Medulla oblongata (tissue), 1 donor: ENCODE results near the gene PRODH.
"Not testable (repeated sequence)": the region's sequence is repeated elsewhere in the genome, so short reads cannot be mapped to it uniquely, and the experiment has no call there.

Source experiments
- DNase-seq: peaks from one replicate; pipeline ENCODE4 v3.0.0-alpha.2; 2015; ENCODE audit errors: extremely low spot score

The PRODH gene, protein sequence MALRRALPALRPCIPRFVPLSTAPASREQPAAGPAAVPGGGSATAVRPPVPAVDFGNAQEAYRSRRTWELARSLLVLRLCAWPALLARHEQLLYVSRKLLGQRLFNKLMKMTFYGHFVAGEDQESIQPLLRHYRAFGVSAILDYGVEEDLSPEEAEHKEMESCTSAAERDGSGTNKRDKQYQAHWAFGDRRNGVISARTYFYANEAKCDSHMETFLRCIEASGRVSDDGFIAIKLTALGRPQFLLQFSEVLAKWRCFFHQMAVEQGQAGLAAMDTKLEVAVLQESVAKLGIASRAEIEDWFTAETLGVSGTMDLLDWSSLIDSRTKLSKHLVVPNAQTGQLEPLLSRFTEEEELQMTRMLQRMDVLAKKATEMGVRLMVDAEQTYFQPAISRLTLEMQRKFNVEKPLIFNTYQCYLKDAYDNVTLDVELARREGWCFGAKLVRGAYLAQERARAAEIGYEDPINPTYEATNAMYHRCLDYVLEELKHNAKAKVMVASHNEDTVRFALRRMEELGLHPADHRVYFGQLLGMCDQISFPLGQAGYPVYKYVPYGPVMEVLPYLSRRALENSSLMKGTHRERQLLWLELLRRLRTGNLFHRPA

DNA sequence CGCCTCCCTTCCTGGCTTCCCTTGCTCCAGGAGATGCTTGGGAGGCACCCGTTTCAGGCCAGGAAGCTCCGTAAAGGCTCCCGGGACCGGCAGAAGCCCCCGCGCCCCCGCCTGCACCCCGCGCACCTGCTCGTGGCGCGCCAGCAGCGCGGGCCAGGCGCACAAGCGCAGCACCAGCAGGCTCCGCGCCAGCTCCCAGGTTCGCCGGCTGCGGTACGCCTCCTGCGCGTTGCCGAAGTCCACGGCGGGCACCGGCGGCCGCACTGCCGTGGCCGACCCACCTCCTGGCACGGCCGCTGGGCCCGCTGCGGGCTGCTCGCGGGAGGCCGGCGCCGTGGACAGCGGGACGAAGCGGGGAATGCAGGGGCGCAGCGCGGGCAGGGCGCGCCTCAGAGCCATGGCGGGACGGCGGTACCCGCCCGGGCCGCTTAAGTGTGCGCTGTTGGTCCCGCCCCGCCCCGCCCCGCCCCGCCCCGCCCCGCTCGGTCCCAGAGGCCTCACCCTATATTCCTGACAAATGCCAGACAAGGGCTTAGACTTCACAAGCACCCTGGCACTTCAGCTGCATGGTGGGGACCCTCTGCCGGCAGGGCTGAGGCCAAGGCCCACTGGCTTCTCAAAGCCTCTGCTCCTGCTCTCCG lies at the start of gene PRODH:
Gene PRODH, minus strand, starts transcription at position 405 of the 641 bp plus-strand sequence. Its CDS starts 6 bp downstream, at position 399.
- DNase-seq = no peak

DNA sequence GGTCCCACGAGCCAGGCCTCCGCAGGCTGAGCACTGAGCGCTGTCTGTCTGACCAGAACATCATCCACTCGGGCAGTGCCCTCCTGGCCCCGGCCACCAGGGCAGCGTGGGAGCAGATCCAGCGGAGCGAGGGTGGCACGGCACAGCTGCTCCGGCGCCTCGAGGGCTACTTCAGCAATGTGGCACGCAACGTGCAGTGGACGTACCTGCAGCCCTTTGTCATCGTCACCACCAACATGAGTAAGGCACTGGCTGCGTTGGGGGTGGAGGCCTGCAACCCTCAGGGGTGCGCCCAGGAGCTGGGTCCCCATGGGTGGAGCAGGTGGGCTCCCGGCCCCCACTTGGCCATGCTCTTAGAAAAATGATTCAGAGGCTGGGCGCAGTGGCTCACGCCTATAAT lies 49.7 kb upstream of the PRODH start:
- DNase-seq = no peak

DNA sequence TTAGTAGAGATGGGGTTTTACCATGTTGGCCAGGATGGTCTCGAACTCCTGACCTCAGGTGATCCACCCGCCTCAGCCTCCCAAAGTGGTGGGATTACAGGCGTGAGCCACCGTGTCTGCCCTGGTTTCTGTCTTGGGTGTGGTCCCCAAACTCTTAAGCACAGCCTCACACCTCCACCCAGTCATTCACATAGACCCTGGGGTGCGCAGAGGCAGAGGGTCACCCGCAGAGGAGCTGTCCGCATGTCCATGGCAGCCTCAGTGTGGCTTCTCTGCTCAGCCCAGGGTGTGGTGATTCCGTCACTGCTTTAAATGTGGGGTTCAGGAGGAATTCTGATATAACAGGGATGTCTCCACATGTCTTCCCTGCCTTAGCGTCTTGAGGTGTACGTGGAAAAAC lies 48.5 kb upstream of the PRODH start:
- no peak for DNase-seq

DNA sequence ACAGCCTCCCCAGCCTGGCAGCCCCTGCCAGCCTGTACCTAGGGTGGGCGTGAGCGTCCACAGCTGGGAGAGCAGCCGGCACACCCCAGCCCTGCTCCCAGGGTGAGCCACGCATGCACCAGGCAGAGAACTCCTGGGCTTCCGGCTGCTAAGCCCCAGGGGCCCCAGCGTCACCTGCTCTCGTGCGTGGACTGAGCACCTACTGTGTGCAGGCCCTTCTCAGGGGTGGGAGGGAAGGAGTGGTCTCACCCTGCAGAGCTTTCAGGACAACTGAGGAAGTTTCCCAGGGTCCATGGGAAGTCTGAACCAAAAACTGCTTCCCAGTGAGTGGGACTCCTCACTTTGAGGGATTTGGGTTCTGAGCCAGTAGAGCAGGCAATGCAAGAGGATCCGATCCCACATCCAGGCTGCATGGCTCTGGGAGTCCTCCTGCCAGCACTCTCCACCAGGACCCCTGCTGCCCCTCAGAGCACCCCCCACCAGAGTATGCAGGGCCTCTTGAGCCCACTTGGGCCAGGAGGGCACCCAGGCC lies 47.1 kb upstream of the PRODH start:
- no peak for DNase-seq

DNA sequence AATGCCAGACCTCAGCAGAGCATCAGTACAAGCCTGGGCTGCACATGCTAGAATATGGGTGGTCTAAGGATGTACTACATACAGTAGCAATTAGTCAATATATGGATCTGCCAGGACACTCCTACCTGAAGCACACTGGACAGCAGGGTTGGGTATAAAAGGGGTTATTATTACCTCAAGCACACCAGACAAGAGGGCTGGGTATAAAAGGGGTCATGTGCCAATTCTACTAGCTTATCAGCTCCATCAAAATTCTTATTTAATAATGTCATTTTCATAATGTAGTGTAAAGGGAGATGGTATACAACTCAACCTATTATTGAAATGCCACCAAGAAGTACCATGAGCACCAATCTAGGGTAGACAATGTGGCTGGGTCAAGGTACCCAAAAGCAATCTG lies 44.7 kb upstream of the PRODH start:
- no peak for DNase-seq

DNA sequence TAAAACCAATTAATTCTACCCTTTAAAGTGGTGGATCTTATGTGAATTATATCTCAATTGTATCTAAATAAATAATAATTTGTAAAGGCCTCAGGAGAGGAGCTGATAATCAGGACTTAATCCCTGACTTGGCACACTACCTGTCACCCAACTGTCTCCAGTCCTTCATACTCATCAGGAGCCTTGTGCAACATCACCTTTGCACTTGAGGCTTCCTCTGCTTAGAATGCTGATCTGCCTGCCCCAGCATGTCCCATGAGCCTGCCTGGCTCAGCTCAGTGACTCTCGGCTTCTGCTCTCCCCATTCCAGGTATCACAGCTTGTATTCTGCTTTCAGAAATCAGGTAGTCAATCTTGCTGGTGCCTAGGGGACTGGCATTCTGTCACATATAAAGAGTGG lies 43.9 kb upstream of the PRODH start:
- no peak for DNase-seq

DNA sequence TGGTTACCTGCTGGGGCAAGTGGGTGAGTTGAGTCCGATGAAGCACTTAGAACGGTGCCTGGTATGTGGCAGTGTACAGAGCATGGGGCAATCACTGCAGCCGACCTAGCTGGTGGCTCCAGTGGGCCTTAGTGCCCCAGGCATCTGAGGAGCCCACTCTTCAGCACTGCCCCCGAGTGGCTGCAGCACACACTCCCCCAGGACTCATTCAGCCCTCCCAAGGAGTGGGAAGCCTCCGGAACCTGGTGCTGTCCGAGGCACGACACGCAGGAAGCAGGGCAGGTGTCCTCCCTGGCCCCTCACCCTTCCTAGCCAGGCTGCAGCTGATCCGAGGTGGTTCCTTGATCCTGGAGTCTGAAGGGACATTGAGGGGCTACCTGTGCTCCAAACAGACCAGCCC lies 42.4 kb upstream of the PRODH start:
- no peak for DNase-seq

DNA sequence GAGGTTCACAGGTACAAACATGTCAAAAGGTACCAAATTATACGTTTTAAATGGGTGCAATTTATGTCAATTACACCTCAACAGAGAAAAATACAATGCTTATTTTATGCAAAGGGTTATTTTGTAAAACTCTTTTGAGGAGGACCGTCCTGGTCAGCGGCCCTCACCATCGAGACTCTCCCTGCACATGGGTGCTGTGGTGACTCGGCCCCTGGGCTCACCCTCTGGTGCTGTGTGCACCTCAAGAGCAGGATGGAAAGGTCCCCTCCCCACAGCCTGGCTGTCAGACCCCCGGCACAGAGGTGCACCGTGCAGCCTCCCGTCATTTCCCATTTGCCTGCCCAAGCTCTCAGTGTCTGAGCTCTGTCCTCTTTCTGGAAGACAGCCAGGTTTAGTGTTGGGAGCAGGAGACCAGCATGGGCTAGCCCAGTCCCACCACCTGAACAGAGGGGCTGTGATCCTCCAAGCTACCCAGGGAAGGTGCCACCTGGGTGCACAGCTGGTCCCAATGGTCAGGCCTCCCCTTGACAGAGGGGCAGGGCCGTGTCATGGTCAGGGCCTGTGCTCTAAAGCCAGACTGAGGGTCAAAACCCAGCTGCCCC lies 41.8 kb upstream of the PRODH start:
- no peak for DNase-seq

DNA sequence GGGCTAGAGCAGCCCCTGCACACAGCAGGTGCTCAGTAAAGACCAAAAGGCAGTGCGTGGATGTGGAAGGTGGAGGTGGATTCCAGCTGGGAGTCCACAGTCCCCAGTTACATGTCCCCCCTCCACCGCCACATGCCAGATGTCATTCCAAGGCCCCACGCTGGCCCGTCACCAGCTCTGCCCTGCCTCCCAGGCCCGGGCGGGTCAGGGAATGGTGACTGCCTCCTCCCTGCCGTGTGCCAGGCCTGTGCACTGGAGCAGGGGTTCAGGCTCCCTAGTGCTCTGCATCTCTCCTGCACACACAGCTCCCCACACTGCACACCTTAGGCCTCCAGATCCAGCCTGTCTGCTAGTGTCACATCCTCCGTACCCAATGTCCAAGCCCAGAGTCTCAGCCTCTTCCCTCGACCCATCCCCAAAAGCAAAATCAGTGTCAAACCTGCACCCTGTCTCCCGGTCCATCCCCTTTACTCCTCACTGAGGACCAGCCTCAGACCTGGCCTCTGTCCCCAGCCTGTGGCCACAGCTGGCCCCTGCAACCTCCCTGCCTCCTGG lies 40.2 kb upstream of the PRODH start:
- no peak for DNase-seq

DNA sequence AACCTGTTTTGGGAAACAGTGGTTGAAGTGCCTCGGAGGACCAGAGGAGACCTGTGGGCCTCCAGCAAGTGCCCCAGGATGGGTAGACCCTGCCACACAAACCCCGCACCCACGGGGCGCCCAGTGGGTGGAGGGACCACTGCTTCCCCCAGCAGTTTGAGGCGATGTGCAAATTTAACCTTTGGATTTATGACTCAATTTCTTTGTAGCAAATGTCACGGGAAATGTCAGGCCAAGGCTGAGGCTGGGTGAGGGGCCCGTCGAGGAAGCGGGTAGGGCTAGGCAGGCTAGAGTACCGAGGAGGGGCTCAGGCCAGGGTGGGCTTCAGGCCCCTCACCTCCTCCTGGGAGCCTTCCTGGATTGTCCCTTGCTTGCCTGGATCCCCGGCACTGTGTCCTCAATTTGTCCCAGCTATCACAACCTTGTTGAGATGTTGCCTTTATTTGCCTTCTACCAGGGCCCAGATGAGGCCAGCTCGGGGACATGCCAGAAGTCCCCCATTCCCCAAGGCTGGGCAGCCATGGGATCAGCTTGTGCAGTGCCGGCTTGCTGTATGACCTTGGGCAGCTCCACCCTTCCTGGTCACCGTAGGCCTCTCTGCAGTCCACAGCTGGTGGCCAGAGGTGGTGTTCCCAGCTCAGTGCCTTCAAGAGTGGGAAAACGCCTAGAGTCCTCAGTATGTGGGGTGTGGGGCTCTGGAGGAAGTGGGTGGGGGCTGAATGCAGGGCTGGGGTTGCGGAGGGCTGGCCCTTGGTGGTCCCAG lies 39.5 kb upstream of the PRODH start:
- DNase-seq = no peak

DNA sequence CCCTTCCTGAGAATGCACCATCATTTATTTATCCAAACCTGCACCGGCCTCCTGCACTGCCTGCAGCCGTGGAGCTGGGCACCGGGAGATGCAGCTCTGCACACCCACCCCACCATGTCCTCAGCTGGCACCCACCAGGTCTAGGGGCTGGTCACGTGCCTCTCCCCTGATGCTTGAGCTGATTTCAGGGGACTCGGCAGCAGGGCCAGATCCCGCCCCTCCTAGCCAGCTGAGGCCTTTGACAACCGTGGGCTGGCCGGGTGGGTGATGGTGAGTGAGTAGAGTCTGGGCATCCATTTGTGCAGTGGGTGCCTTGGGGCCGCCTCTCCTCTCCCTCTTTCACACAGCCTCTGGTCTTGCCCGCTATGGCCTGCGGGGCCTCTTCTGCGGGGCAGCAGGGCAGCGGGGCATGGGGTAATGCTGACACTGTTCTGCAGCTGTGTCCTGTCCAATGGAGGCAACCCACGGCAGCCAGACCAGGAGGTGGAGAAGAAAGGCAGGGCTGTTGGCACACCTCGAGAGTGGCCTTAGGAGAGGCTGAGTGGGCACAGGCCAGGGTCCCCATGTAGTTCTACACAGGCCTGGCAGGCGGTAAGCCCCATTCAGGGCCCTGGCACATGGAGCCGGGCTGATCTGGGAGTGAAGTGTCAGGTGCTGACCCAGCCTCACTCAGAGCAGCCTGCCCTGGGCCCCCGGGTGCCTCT lies 38.5 kb upstream of the PRODH start:
- DNase-seq = no peak

DNA sequence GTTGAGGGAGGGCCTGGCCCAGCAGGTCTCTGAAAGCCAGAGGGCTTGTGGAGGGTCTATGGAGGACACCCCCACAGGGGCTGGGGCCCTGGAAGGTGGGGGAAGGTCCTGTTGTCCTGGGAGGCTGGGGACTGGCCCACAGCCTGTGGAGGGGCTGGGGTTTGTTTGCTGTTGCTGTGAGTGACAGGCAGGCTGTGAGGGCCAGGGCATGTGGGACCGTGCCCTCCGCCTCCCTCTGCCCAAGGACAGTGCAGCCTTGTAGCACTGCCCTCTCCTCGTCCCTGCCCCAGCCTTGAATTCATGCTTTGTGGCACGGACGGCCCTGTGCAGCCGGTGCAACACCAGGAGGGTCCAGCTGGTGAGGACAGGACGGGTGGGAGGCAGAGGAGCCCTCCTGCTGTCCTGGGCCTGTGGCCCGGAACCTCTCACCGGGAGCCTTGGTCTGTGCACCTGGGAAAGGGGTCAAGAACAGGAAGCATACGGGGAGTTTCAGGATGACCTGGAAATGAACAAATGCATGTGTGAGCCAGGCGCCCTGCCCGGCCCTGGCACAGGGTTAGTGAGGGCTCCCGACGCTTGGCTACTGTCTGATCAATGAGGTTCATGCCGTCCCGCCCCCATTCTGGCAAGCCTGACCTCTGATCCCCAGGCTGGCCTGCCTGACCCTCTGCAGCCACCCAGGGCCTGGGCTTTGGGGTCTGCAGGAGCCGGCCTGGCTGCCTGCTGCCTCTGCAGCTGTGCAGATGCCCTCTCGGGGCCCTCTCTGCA lies 37.4 kb upstream of the PRODH start:
- DNase-seq = no peak

DNA sequence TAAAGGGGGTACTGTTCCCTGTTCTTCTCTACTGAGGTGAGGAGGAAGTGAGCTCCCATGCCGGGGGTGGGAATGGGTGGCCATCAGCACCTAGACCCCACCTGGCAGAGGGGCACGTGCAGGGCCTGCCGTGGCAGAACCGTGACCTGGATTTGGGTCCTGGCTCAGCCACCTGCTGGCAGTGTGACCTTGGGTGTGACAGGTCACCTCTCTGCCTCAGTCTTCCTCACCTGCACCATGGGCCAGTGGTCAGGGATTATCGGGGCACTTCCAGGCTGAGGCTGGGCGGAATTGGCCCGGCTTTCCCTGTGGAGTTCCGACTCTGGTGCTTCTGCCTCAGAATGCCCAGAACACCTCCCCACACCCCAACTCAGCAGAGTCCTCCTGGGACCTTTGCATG lies 36.5 kb upstream of the PRODH start:
- not testable (repeated sequence) for DNase-seq

DNA sequence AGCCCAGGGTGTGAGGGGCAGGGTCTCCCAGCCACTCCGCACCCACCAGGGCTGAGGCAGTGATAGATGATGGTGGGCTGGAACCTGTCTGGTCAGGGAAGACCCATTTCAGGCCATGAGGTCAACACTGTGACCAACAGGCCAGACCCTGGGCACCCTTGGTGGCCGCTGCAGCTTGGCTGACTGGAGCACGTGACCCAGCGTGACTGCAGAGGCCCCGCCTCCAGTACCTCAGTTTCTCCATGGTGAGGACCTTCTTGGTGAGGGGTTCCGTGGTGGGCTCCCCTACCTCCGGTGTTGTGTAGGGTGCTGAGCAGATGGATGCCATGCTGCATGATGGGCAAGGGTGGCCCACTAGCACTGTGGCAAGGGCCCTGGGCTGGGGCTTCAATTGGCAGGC lies 35.9 kb upstream of the PRODH start:
- DNase-seq = not testable (repeated sequence)

DNA sequence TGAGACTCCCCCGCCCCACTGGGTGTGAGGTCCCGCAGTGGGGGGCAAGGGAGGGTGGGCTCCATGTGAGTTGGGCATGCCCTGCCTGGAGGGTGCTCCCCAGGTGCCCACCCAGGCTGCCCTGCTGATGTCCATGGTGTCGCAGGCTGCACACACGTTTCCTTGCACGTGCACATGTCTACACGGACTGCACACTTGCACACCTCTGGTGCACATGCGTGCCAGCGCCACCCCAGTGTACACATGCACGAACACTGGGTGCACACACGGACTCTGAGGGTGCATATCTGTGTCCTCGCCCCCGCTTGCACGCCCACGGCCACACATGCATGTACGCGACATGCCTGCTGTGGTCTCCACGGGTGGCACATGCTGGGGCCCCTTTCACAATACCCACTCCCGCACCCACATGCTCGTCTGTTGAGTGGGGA lies 35.2 kb upstream of the PRODH start:
- no peak for DNase-seq

DNA sequence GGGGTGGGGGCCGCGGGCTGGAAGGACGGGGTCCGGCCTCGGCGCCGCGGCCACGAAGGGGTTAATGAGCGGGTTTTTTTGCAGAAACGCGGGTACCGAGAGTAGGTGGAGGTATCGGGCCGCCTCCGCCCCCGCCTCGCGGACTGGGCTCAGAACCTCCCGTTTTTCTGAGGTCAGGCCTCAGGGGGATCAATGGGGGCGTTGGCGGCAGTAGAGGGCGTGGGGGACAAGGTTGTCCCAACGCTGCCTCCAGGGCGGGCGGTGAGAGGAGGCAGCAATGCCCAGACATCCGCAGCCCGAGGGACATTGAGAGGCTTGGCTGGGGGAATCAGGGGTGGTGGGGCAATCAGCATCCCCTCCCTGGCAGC lies 34.8 kb upstream of the PRODH start:
- DNase-seq = no peak

DNA sequence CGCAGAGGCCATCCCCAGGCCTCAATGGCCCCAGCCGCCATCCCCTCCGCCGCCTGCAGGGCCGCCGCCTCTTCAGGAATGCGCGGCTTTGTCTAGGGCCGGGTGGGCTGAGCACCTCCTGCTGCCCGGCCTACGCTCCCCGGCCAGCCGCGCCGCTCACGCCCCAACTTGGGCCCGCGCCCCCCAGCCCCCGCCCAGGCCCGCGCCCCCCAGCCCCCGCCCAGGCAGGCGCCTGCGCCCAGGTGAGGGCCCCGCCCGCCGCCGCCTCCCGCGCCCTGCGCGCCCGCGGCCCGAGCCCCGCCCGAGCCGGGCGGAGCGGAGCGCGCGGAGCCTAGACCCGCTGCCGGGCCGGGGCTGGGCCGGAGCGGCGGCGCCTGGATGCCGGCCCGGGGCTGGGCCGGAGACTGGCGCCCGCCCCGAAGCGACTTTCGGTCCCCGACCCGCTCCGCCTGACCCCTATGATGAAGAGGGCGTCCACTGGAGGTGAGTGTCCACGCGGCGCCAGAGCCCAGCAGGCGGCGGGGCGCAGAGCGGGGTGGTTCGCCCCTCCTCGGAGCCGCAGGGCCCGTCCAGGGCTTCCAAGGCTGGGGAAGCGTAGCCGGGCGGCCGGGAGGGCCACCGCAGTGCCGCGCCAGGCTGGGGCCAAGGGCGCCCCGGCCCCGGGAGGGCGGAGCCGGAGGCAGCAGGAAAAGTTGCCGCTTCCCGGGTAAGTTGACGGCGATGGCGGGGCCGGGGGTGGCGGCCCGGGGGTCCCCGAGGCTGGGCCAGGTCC lies 34.3 kb upstream of the PRODH start:
- DNase-seq = no peak

DNA sequence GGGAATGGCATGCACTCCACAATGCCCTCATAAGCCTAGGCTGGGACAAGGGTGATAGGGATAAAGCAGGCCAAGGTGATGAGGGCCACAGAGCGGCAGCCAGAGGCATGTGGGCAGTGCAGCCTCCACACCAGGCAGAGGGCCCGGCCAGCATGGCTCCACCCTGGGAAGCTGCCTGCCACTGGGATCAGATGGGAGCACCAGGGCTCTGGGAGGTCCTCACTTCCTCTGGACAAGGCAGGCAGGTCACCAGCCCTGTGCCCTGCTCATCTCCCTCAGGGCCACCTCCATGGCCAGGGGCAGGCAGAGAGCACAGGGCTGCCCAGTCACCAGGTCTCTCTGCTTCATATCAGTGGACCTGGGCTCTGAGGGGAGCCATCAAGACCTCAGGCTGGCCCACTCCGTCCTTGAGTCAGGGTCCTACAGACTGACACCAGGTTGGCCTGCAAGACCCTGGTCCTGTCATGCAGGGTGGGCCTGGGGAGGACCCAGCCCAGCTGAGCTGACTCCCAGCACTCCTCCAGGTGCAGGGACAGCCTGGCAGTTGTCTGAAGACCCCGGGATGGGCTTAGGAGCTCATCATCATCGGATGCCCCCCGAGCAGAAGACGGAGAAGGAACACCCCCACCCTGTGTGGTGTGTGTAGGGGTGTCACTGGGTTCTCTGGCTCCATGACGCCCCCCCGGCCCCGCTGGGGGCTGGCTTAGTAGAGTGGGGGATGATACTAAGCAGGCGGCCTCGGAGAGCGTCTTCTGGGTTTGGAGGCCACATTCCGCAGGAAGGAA lies 33.3 kb upstream of the PRODH start:
- DNase-seq = not testable (repeated sequence)
